Ovary (tissue), 9 donors: ENCODE data around the gene VWA2. TPM values are rescaled to one million over a fixed set of nuclear protein-coding genes. Genes with fewer than 3 reads are reported as not detected.

Experiments used
- DNase-seq, 5 donors: peaks; one replicate each; pipeline ENCODE4 v3.0.0-alpha.2; 2019 to 2020
- H3K27ac ChIP-seq, 2 donors: fragments of 200-600 bp; one replicate each; pipeline versions ENCODE4 v1.5.1 to v1.8.0; 2019 to 2022
- H3K27me3 ChIP-seq: fragments of 200-600 bp; one replicate; pipeline ENCODE4 v1.8.0; 2022
- H3K36me3 ChIP-seq: fragments of 200-600 bp; sonication (generic); one replicate; pipeline ENCODE4 v1.5.1; 2019
- H3K4me1 ChIP-seq: one replicate; pipeline ENCODE4 v1.8.1; 2013; ENCODE audit warnings: mild to moderate bottlenecking, moderate library complexity; ENCODE audit not compliant: insufficient read depth
- H3K4me3 ChIP-seq: fragments of 200-600 bp; sonication (generic); one replicate; pipeline ENCODE4 v1.5.1; 2017
- H3K9me3 ChIP-seq, 2 donors: fragments of 200-600 bp in 1 of 2; sonication (generic) in 1 of 2; one replicate each; pipeline versions ENCODE4 v1.5.1 to v1.8.1; 2013 to 2019; ENCODE audit warnings: mild to moderate bottlenecking in 1 of 2, moderate library complexity in 1 of 2
- EP300 ChIP-seq: sonication (generic); formaldehyde crosslinking; IDR thresholded peaks from one replicate; pipeline ENCODE4 v1.6.1; 2017; ENCODE audit warnings: antibody characterized with exemption
- POLR2A ChIP-seq: fragments of 450-650 bp; IDR thresholded peaks from one replicate; pipeline ENCODE4 v1.6.1; 2017; ENCODE audit warnings: antibody characterized with exemption, mild to moderate bottlenecking, moderate library complexity
- WGBS, 3 donors: extraction: QIAGEN DNeasy Blood & Tissue Kit in 1 of 3; methylation state at CpG; one replicate each; pipeline versions ENCODE4 v1.1.5 to v1.1.7; 2013 to 2017; 5-methylcytosine and 5-hydroxymethylcytosine counted together
- intact Hi-C, 4 donors: fragments of 100-400 bp; cut with DNase I; formaldehyde crosslinking; loops; one replicate each; pipeline versions ENCODE4 v1.11.0 to v1.15.1; 2022 to 2023
- polyA plus RNA-seq, 2 donors: library from polyadenylated mRNA; stranded (reverse); fragments of 200-250 nt in 1 of 2; fragments of 350-450 nt in 1 of 2; fragmentation: Illumina TruSeq in 1 of 2; extraction: RNeasy Lipid Tissue Mini Kit (QIAGEN cat#74804) in 1 of 2; gene quantifications; one replicate each; pipeline ENCODE4 v1.2.3, GENCODE V29; 2013 to 2014
- total RNA-seq, 7 donors: library from RNA; depleted of rRNA in 2 of 7; stranded (reverse); fragments of >200 nt in 2 of 7; fragmentation: NEBNext Ultra II Directional in 3 of 7; extraction: Animal tissue kit (Norgen Biotek cat#: 25700) in 3 of 7; gene quantifications; one replicate each; pipeline versions ENCODE4 v1.1.0 to v1.2.4, GENCODE V29; 2016 to 2023
- TF ChIP-seq, protein P1 (sequence below), 3 donors: fragments of 450-650 bp in 2 of 3; fragments of 200-600 bp in 1 of 3; IDR thresholded peaks; one replicate each; pipeline versions ENCODE4 v1.5.1 to v1.8.0; 2016 to 2022; ENCODE audit warnings: antibody characterized with exemption in 3 of 3, mild to moderate bottlenecking in 1 of 3
- donor health status: DM: no; HTN: no; CAD: no; lungs with moderate emphysema.
- donor health status: DM: no; HTN: no; CAD: no.
- donor health status: Bipolar disorder and iron deficiency.
- donor health status: DM: yes; HTN: yes; CAD: no.
- donor health status: DM: no; HTN: no; CAD: no.
- donor health status: DM: yes; HTN: yes; CAD: no.

VWA2 gene
- total and polyA plus RNA-seq, 9 donors, result 0.04 to 11.1 (median 0.72) TPM; not detected in 2

DNA sequence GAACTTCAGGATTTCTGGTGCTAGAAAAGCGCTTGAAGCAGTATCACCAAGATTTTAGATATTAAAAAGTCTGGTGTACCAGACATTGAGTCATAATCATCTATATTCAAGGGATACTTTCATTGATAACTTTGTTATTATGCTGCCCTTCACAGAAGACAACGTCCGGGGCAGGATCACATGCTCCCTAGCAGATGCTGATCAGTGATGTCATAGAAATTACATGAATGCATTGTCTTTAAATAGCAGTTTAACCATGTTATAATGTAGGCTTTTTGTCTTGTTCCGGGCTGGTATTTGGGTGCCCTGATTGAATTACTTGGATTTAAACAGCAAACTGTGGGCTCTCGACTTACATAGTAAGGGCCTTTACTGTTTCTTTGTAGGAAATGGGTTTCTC lies 54.0 kb downstream of the VWA2 start:
- intact Hi-C loops, result loop anchor here in 1 of 4 donors (10.0 kb wide), 1 partner anchor 502 kb away; no protein-coding TSS in a partner anchor
- no peak overlapping the region for H3K4me3 ChIP-seq
- DNase-seq, result no peak
- TF ChIP-seq POLR2A (no peak), EP300 (no peak)
- TF ChIP-seq, protein P1, sequence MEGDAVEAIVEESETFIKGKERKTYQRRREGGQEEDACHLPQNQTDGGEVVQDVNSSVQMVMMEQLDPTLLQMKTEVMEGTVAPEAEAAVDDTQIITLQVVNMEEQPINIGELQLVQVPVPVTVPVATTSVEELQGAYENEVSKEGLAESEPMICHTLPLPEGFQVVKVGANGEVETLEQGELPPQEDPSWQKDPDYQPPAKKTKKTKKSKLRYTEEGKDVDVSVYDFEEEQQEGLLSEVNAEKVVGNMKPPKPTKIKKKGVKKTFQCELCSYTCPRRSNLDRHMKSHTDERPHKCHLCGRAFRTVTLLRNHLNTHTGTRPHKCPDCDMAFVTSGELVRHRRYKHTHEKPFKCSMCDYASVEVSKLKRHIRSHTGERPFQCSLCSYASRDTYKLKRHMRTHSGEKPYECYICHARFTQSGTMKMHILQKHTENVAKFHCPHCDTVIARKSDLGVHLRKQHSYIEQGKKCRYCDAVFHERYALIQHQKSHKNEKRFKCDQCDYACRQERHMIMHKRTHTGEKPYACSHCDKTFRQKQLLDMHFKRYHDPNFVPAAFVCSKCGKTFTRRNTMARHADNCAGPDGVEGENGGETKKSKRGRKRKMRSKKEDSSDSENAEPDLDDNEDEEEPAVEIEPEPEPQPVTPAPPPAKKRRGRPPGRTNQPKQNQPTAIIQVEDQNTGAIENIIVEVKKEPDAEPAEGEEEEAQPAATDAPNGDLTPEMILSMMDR (IDR thresholded peaks at IDR 0.05), result no peak
- H3K36me3 ChIP-seq, result no peaks in the 10 kb centered on the region
- no peaks in the 10 kb centered on the region for H3K4me1 ChIP-seq
- peaks cover 0 to 12% of the 10 kb centered on the region in 2 donors for H3K9me3 ChIP-seq
- H3K27me3 ChIP-seq, result no peaks in the 10 kb centered on the region
- no peak overlapping the region for H3K27ac ChIP-seq
- 89 to 95% (median 95%) methylated on average over 5 of the region's 5 CpGs for WGBS, 3 donors

DNA sequence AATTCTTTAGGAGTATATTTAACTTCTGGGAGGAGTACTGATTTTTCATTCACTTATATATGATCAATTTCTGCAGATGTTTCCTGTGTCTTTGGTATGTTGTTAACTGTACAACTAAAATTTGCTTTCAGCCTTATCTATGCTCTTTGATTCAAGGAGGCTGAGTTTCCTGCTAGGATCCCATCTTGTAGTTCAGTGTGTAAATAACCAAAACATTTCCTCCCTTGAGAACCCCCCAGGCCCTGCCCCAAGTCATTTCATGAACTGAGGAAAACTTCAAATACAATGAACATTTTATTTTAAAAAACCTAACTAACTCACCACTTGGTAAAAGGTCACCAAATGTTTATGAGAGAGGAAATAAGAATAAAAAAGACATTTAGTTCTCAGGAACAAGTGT lies 55.5 kb downstream of the VWA2 start:
- no peak overlapping the region for H3K27ac ChIP-seq
- H3K4me1 ChIP-seq, result no peaks in the 10 kb centered on the region
- intact Hi-C loops, result loop anchor here in 1 of 4 donors (10.0 kb wide), 1 partner anchor 500 kb away; no protein-coding TSS in a partner anchor
- H3K9me3 ChIP-seq, result peaks cover 0 to 12% of the 10 kb centered on the region in 2 donors
- H3K36me3 ChIP-seq, result no peaks in the 10 kb centered on the region
- TF ChIP-seq POLR2A (no peak), EP300 (no peak)
- TF ChIP-seq, protein P1 (IDR thresholded peaks at IDR 0.05), result no peak
- no peaks in the 10 kb centered on the region for H3K27me3 ChIP-seq
- no peak for DNase-seq
- no peak overlapping the region for H3K4me3 ChIP-seq

DNA sequence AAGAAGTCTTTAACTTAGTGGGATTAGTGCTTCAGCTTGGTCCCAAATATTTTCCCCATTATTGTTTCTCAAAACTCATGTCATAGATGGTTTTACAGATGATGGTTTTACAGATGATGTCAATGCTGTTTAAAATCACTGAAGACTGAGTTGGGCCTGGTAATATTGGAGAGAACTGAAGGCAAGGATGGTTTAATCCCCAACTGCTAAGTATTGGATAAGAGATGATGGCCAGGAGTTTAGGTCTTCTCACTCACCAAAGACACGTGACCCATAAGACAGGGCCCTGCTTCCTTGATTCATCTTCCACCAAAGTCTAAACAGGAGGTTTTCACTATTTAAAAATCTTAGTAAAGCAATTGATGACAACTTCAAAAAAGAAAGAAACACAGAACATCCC lies 56.3 kb downstream of the VWA2 start:
- H3K4me3 ChIP-seq, result no peak overlapping the region
- H3K36me3 ChIP-seq, result no peaks in the 10 kb centered on the region
- no peaks in the 10 kb centered on the region for H3K4me1 ChIP-seq
- intact Hi-C loops, result loop anchor here in 1 of 4 donors (10.0 kb wide), 1 partner anchor 499 kb away; no protein-coding TSS in a partner anchor
- H3K27ac ChIP-seq, result no peak overlapping the region
- H3K27me3 ChIP-seq, result no peaks in the 10 kb centered on the region
- H3K9me3 ChIP-seq, result peaks cover 0 to 12% of the 10 kb centered on the region in 2 donors
- no peak for TF ChIP-seq POLR2A
- TF ChIP-seq EP300, result no peak
- TF ChIP-seq, protein P1 (IDR thresholded peaks at IDR 0.05), result no peak
- 0% methylated on average over 1 of the region's 1 CpG for WGBS, 3 donors
- no peak for DNase-seq

DNA sequence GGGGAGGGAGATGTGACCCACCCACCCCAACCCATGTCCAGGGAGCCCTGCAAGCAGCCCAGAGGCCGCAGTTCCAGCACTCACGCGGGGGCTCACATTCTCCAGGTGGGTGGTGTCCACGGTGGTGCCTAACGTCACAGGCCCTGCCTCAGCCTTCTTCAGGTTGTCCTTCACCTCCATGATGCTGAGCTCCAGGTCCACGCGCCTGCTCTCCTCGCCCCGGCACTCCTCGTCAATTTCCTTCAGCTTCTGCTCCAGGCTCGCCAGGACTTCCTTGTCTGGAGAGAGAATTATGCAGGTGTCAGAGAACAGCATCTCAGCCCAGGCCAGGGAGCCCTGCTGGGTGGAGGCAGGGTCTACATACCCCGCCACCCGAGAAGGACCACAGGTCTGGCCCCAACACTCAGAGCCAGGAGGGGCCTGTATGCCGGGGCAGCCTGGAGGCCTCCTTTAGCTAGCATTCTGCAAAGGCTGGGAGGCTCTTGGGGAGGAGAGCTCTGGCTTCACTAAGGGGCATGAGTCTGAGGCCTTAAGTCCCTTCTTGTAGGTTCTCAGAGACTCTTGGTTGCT lies 58.2 kb downstream of the VWA2 start:
- WGBS, 3 donors, result 95 to 98% (median 97%) methylated on average over 14 of the region's 14 CpGs
- Histone ChIP-seq H3K9me3 (peaks cover 0 to 12% of the 10 kb centered on the region in 2 donors), H3K36me3 (no peaks in the 10 kb centered on the region), H3K4me3 (no peak overlapping the region), H3K27ac (no peak overlapping the region), H3K4me1 (no peaks in the 10 kb centered on the region), H3K27me3 (no peaks in the 10 kb centered on the region)
- TF ChIP-seq EP300, result no peak
- TF ChIP-seq, protein P1 (IDR thresholded peaks at IDR 0.05), result no peak
- no peak for TF ChIP-seq POLR2A
- intact Hi-C loops, result loop anchor here in 1 of 4 donors (10.0 kb wide), 1 partner anchor 498 kb away; no protein-coding TSS in a partner anchor
- DNase-seq, result peak in 1 of 5 donors; percentile 20
